ENCODE results near the gene PLSCR2.

DNA sequence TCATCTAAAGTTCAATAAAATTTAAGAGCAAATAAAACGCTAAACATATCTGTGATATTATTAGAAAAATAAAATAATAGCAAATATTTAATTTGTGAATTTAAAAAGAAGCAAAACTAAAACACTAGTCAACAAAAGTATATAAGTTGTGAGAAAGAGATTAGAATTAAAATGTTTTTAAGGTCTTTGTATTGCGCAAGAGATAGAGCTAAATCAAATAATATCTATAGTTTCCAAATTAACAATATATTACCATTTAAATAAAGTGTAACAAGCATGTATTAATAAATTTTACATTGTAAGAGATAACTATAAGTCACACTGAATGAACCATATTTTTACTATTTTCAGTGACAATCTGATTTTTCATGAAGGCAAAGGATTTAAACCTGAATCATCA, 74.2 kb downstream of the PLSCR2 start:
- no peak for TF ChIP-seq POLR2A (IDR thresholded peaks at IDR 0.05)
- TF ChIP-seq, protein P1, sequence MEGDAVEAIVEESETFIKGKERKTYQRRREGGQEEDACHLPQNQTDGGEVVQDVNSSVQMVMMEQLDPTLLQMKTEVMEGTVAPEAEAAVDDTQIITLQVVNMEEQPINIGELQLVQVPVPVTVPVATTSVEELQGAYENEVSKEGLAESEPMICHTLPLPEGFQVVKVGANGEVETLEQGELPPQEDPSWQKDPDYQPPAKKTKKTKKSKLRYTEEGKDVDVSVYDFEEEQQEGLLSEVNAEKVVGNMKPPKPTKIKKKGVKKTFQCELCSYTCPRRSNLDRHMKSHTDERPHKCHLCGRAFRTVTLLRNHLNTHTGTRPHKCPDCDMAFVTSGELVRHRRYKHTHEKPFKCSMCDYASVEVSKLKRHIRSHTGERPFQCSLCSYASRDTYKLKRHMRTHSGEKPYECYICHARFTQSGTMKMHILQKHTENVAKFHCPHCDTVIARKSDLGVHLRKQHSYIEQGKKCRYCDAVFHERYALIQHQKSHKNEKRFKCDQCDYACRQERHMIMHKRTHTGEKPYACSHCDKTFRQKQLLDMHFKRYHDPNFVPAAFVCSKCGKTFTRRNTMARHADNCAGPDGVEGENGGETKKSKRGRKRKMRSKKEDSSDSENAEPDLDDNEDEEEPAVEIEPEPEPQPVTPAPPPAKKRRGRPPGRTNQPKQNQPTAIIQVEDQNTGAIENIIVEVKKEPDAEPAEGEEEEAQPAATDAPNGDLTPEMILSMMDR (IDR thresholded peaks at IDR 0.05), result no peak
- no peak for TF ChIP-seq EP300 (IDR thresholded peaks at IDR 0.05)
